ENCODE data around the gene ARMC5. TPM values are rescaled to one million over a fixed set of nuclear protein-coding genes. Genes with fewer than 3 reads are reported as not detected.
A peak's percentile ranks its signal among the peaks of the same experiment; 100 is the strongest.

ARMC5 gene
- total RNA-seq, 1 experiment from 2014 or later, result 18.6 TPM

DNA sequence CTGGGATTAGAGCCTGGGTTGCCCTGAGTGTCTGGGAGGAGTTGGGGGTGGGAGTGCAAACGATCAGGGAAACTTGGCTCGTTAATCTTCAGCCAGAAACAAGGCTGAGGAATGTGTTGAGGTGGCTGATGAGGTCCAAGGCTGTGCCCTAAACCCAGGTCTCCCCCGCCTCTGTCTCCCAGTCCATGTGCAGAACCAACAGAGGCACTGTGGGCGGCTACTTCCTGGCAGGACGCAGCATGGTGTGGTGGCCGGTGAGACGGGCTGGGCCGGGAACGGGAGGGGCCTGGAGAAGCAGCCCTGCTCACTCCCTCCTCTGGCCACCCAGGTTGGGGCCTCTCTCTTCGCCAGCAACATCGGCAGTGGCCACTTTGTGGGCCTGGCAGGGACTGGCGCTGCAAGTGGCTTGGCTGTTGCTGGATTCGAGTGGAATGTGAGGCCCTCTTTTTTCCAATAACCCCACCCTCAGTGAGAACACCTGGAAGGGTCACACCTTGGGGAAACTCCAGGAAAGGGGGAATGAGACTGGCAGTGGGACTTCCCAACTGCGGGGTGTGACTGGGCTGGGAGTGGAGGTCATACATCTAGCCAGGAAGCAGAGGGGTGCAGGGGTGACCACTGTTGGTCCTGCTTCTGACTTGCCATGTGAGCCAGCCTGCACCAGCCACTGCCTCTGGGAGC lies 25.3 kb downstream of the ARMC5 start:
- H3K4me1 ChIP-seq (replicated peaks; ENCODE audit: insufficient read depth), result 0 out of 2 replicates have a peak, but pooled peaks cover 8% of the 10 kb centered on the region
- H3K27ac ChIP-seq, result no peak overlapping the region
- no peaks in the 10 kb centered on the region for H3K36me3 ChIP-seq (ENCODE audit: low read depth)
- TF ChIP-seq EZH2 (IDR thresholded peaks at IDR 0.05; ENCODE audit: low read depth), result no peak
- TF ChIP-seq, protein P1, sequence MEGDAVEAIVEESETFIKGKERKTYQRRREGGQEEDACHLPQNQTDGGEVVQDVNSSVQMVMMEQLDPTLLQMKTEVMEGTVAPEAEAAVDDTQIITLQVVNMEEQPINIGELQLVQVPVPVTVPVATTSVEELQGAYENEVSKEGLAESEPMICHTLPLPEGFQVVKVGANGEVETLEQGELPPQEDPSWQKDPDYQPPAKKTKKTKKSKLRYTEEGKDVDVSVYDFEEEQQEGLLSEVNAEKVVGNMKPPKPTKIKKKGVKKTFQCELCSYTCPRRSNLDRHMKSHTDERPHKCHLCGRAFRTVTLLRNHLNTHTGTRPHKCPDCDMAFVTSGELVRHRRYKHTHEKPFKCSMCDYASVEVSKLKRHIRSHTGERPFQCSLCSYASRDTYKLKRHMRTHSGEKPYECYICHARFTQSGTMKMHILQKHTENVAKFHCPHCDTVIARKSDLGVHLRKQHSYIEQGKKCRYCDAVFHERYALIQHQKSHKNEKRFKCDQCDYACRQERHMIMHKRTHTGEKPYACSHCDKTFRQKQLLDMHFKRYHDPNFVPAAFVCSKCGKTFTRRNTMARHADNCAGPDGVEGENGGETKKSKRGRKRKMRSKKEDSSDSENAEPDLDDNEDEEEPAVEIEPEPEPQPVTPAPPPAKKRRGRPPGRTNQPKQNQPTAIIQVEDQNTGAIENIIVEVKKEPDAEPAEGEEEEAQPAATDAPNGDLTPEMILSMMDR (conservative IDR thresholded peaks at IDR 0.05), result no peak
- H4K20me1 ChIP-seq (ENCODE audit: insufficient read depth), result no peaks in the 10 kb centered on the region
- no peak overlapping the region for H3K4me2 ChIP-seq
- no peaks in the 10 kb centered on the region for H3K79me2 ChIP-seq (ENCODE audit: low read depth)
- H3F3A ChIP-seq (ENCODE audit: insufficient read depth, low read depth), result no peaks in the 10 kb centered on the region; the same call in 1 of the 2 replicates
- no peaks in the 10 kb centered on the region for H3K9me3 ChIP-seq (ENCODE audit: insufficient read depth, low read depth)
- BruUV-seq (replicated peaks), result no TSS peak
- no peaks in the 10 kb centered on the region for H3K9me2 ChIP-seq (ENCODE audit: insufficient read depth)
- intact Hi-C loops (cut with micrococcal nuclease; ENCODE audit: unreplicated experiment), result no loop called here
- ChIA-PET CTCF (no interaction called here), POLR2A (ENCODE audit: unreplicated experiment) (no interaction called here)
- DNase-seq, result peak in 1 of 2 experiments; percentile 53
- H3K4me3 ChIP-seq, result no peak overlapping the region
- H3K27me3 ChIP-seq (ENCODE audit: insufficient read depth, low read depth), result 0 out of 2 replicates have a peak, but pooled peaks cover 4% of the 10 kb centered on the region
- H2AFZ ChIP-seq, result no peak overlapping the region

DNA sequence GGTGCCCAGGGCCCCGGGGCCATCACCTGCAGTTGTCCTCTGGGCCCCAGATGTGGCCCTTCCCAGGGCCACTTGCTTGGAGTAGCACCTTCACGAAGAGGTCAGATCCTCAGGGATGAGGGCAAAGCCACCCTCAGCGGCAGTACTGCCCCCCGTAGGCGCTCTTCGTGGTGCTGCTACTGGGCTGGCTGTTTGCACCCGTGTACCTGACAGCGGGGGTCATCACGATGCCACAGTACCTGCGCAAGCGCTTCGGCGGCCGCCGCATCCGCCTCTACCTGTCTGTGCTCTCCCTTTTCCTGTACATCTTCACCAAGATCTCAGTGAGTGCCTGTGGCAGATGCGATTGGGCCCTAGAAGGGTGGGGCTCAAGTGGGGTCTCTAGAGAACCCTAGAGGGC lies 26.3 kb downstream of the ARMC5 start:
- Histone ChIP-seq H3K27ac (no peak overlapping the region), H3K27me3 (ENCODE audit: insufficient read depth, low read depth) (0 out of 2 replicates have a peak, but pooled peaks cover 4% of the 10 kb centered on the region), H3K79me2 (ENCODE audit: low read depth) (no peaks in the 10 kb centered on the region), H2AFZ (no peak overlapping the region), H3K9me3 (ENCODE audit: insufficient read depth, low read depth) (no peaks in the 10 kb centered on the region), H3K4me2 (no peak overlapping the region), H4K20me1 (ENCODE audit: insufficient read depth) (no peaks in the 10 kb centered on the region), H3K36me3 (ENCODE audit: low read depth) (no peaks in the 10 kb centered on the region), H3F3A (ENCODE audit: insufficient read depth, low read depth) (no peaks in the 10 kb centered on the region; the same call in 1 of the 2 replicates), H3K4me1 (replicated peaks; ENCODE audit: insufficient read depth) (0 out of 2 replicates have a peak, but pooled peaks cover 8% of the 10 kb centered on the region), H3K4me3 (no peak overlapping the region), H3K9me2 (ENCODE audit: insufficient read depth) (no peaks in the 10 kb centered on the region)
- no TSS peak for BruUV-seq (replicated peaks)
- ChIA-PET POLR2A (ENCODE audit: unreplicated experiment) (no interaction called here), CTCF (no interaction called here)
- no peak for TF ChIP-seq EZH2 (IDR thresholded peaks at IDR 0.05; ENCODE audit: low read depth)
- TF ChIP-seq, protein P1 (conservative IDR thresholded peaks at IDR 0.05), result no peak
- intact Hi-C loops (cut with micrococcal nuclease; ENCODE audit: unreplicated experiment), result no loop called here
- no peak for DNase-seq

DNA sequence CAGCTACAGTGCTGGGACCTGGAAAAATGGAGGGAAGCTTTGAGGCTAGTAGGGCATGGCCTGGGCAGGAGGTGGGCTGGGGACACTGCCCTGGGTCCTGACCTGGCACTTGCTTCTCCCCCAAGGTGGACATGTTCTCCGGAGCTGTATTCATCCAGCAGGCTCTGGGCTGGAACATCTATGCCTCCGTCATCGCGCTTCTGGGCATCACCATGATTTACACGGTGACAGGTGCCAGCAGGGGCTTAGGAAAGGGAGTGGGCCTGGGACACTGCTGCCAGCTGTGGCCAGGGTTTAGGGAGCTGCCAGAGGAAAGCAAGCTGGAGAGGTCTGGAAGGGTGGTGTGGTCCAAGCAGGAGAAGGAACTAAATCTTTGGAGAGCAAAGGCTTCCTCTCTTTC lies 26.7 kb downstream of the ARMC5 start:
- H3F3A ChIP-seq (ENCODE audit: insufficient read depth, low read depth), result no peaks in the 10 kb centered on the region; the same call in 1 of the 2 replicates
- no TSS peak for BruUV-seq (replicated peaks)
- CTCF ChIA-PET, result interaction anchor here (0.6 kb wide), 1 partner anchor 341 kb away, joined by 16 read pairs; no protein-coding TSS in a partner anchor
- POLR2A ChIA-PET (ENCODE audit: unreplicated experiment), result interaction anchor here (0.6 kb wide), 1 partner anchor 10 kb away, joined by 6 read pairs; no protein-coding TSS in a partner anchor
- H3K36me3 ChIP-seq (ENCODE audit: low read depth), result no peaks in the 10 kb centered on the region
- TF ChIP-seq, protein P1 (conservative IDR thresholded peaks at IDR 0.05), result no peak
- no peak for TF ChIP-seq EZH2 (IDR thresholded peaks at IDR 0.05; ENCODE audit: low read depth)
- 0 out of 2 replicates have a peak, but pooled peaks cover 4% of the 10 kb centered on the region for H3K27me3 ChIP-seq (ENCODE audit: insufficient read depth, low read depth)
- H3K9me3 ChIP-seq (ENCODE audit: insufficient read depth, low read depth), result no peaks in the 10 kb centered on the region
- H3K4me3 ChIP-seq, result no peak overlapping the region
- no peaks in the 10 kb centered on the region for H3K9me2 ChIP-seq (ENCODE audit: insufficient read depth)
- no peak overlapping the region for H2AFZ ChIP-seq
- H3K79me2 ChIP-seq (ENCODE audit: low read depth), result no peaks in the 10 kb centered on the region
- no peak overlapping the region for H3K27ac ChIP-seq
- no peaks in the 10 kb centered on the region for H4K20me1 ChIP-seq (ENCODE audit: insufficient read depth)
- 0 out of 2 replicates have a peak, but pooled peaks cover 8% of the 10 kb centered on the region for H3K4me1 ChIP-seq (replicated peaks; ENCODE audit: insufficient read depth)
- intact Hi-C loops (cut with micrococcal nuclease; ENCODE audit: unreplicated experiment), result no loop called here
- H3K4me2 ChIP-seq, result no peak overlapping the region
- DNase-seq, result no peak
